ENCODE measurements around the gene DZIP1L.

Gene DZIP1L

DNA sequence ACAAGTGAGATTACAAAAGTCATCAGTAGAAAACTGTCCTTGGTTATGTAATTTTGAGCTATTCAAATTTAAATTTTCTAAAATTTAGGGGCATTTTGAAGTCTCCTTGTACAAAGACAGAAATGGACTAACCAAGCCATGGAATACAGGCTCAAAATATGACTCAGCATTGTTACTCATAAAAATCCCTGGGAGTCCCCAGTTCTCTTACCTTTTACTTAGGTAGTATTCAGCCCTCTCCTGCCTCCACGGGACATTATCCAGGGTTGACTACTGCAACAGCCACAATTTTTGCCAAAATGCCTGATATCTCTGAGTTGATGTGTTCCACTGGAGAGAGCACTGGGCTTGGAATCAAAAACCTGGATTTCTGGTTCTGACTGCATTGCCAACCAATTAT, 80.5 kb downstream of the DZIP1L start:
- DNase-seq (ENCODE audit: low spot score): peak; percentile 34

DNA sequence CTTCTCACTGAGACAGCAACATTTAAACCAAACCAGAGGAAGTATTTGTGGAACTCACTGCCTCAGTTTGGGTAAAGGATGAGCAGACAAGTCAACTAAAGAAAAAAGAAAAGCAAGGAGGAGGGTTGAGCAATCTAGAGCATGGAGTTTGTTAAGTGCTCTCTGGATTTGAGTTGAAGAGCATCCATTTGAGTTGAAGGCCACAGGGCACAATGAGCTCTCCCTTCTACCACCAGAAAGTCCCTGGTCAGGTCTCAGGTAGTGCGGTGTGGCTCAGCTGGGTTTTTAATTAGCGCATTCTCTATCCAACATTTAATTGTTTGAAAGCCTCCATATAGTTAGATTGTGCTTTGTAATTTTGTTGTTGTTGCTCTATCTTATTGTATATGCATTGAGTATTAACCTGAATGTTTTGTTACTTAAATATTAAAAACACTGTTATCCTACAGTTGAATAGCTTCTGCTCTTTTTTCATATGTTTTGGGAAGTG, 82.2 kb downstream of the DZIP1L start:
- no peak for DNase-seq (ENCODE audit: low spot score)

DNA sequence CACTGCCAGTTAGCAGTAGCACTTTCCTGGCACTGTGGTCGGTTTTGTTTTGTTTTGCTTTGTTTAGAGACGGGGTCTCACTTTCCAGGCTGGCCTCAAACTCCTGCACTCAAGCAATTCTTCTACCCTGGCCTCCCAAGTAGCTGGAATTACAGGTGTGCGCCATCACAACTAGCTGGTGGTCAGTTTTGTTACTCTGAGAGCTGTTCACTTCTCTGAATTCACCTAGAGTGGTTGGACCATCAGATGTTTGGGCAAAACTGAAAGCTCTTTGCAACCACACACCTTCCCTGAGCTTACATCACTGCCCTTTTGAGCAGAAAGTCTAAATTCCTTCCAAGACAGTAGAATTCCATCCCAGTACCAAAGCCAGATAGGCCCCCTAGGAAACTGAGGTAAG, 82.8 kb downstream of the DZIP1L start:
- no peak for DNase-seq (ENCODE audit: low spot score)

DNA sequence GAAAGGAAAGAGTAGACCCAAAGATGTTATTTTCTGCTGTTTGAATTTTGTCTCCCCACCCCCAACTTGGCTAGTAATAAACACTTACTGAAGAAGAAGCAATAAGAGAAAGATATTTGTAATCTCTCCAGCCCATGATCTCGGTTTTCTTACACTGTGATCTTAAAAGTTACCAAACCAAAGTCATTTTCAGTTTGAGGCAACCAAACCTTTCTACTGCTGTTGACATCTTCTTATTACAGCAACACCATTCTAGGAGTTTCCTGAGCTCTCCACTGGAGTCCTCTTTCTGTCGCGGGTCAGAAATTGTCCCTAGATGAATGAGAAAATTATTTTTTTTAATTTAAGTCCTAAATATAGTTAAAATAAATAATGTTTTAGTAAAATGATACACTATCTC, 83.9 kb downstream of the DZIP1L start:
- no peak for DNase-seq (ENCODE audit: low spot score)

DNA sequence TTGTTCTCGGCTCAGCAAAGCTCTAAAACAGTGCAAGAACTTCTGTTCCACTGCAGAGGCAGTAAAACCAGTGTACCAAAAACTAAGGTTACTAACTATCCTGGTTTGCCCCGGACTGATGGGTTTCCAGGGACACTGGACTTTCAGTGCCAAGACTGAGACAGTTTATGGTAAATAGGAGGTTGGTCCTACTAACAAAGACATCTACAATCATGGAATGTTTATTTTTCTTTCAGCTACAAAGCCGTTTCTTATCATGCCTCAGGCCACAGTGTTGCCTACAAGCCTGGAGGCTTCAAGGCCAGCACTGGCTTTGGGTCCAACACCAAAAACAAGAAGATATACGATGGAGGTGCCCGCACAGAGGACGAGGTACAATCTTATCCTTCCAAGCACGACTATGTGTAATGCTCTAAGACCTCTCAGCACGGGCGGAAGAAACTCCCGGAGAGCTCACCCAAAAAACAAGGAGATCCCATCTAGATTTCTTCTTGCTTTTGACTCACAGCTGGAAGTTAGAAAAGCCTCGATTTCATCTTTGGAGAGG, 84.6 kb downstream of the DZIP1L start:
- no peak for DNase-seq (ENCODE audit: low spot score)

DNA sequence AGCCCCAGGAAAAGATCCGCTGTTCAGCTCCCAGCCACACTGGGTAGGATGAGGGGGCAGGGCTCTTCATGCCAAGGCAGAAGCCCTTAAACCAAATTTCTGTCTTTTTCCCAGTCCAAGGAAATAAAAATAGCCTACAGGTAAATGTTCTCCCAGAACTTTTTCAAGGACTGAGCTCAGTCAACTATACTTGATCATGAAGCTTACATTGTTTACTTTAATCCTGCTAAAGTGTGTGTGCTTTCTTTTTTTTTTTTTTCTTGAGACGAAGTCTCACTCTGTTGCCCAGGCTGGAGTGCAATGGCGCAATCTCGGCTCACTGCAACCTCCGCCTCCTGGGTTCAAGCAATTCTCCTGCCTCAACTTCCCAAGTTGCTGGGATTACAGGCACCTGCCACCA, 87.6 kb downstream of the DZIP1L start:
- no peak for DNase-seq (ENCODE audit: low spot score)

DNA sequence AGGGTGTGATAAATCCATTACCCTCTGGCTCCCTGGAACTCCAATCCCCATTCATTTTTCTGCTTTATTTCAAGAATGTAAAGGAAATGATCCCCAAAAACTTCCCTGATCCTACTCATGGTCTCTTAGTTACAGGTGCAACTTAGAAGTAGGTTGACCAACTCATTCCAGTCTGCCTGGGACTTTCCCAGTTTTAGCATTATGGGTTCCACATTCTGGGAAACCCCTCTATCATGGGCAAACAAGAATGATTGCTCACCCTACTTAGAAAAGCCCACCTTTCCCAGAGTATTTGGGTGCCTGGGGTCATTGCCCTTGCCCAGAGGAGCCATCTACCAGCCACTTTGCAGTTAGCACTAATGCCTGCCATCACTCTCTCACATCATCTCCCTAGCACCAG, 89.9 kb downstream of the DZIP1L start:
- no peak for DNase-seq (ENCODE audit: low spot score)

DNA sequence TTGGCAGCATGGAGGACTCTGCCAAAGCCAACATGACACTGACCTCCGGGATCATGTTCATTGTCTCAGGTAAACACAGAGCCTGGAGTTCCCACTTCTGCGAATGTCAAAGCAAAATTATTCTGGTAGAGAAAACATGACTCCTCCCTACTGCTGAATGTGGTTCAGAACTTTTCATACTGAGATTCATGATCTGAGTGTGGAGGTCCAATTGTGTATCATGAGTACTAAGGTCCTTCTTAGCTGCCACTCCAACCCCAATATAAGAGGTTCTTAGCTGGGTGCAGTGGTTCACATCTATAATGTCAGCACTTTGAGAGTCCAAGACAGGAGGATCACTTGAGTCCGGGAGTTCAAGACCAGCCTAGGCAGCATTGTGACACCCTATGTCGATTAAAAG, 91.7 kb downstream of the DZIP1L start:
- DNase-seq (ENCODE audit: low spot score): no peak

DNA sequence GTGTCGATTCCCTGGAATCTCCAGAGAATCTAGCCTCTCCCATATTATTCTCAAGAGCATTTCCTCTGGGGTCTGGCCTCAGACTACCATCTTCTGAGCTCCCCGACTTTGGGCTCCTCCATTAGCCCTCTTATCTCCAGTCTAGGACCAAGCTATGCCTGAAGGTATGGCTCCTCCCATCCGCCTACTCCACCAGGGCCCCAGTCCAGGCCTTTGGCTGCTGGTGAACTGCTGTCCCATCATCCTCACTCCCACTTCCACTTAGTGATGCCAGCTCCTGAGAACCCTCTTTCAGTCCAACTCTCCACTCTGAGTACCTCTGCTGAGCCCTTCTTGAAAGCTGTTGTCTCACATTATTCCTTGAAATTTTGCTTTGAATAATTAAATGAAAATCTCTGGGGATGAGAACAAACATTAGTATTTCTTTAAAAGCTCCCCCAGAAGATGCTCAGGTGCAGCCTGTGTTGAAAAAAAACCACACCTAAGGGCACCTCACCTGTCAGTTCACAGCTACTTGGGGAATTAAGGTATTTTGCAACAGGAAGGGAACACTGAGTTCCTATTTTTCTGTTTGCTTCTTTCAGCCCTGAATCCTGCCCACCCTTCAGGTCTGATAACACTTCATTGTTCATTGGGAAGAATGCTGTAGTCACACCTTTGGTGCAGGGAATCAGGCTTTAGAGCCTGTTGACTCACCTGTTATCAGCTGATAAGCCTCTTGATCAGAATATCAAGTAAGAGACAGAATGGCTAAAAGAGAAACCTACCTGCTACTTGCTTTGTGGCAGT, 95.9 kb downstream of the DZIP1L start:
- DNase-seq (ENCODE audit: low spot score): no peak

DNA sequence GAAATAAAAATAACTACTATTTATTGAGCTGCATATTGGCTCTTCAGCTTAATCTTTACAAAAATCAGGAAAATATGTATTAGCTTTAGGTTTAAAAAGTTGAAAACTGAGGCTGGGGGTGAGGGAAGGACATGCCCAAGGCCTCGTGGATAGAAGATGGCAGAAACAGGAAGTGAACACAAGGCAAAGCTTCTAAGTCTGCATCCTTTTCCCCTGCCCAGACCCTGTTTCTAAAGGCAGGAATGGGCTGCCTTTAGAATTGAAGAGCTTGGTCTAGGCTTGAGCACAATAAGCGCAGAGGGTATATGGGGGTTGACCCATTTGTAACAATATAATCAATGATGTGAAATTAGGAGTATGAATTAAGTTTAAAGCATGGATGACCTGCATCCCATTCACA, 99.3 kb downstream of the DZIP1L start:
- no peak for DNase-seq (ENCODE audit: low spot score)

DNA sequence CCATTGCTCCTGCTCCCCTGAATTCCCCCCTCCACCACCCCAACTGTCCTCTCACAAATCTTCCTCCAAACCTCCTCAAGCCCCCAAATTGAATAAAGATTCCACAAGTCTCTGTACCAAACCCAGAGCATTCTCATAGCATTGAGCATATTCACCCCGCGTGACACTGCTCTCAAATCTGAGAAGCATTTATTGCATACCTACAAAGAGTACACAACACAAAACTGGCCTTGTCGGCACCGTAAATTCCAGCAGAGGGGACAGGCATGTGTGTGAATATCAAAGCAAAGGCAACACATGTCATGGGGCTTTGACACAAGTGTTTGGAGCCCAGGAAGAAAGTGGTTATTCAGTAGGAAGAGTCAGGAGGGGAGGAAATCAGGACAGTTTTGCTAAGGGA, 102.9 kb downstream of the DZIP1L start:
- DNase-seq (ENCODE audit: low spot score): no peak

Data from kidney tubule cell (primary cell).